ENCODE results near the gene ZNF837.
"Not testable (repeated sequence)": the region's sequence is repeated elsewhere in the genome, so short reads cannot be mapped to it uniquely, and the experiment has no call there.

ZNF837 gene

DNA sequence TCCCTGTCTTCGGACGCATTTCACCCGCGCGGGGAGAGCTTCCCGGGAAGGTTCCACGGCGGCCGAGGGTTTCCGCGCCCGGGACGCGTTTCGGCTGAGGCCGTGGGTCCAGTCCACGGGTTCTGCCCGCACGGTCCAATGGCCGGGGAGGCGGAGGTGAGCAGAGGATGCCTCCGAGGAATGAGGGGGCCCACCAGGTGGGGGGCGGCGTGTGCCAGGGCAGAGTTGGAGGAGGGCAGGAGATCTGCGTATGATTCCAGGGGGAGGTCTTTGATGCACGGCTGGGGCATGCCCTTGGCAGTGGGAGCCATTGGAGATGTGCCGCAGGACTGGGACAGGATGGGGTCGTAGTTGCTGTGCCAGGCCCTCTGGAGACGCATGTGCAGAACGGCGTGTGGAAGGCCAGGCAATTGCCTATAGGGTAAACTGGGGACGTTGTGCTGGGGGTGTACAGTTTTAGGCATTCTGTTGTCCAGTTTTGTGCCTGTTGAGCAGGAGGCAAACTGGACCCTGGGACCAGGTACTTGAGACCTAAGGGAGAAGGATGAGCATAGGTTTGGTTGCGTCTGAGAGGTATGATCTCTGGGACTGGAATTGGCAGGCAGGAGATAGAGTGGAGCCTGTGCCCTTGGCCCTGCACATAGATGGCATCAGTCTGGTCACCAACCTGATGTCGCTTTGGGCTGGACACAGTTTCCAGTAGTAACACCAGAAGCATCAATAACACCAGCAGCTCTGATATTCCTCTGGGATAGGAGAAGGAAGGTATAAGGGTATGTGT lies 28.4 kb upstream of the ZNF837 start:
- TF ChIP-seq, protein P1, sequence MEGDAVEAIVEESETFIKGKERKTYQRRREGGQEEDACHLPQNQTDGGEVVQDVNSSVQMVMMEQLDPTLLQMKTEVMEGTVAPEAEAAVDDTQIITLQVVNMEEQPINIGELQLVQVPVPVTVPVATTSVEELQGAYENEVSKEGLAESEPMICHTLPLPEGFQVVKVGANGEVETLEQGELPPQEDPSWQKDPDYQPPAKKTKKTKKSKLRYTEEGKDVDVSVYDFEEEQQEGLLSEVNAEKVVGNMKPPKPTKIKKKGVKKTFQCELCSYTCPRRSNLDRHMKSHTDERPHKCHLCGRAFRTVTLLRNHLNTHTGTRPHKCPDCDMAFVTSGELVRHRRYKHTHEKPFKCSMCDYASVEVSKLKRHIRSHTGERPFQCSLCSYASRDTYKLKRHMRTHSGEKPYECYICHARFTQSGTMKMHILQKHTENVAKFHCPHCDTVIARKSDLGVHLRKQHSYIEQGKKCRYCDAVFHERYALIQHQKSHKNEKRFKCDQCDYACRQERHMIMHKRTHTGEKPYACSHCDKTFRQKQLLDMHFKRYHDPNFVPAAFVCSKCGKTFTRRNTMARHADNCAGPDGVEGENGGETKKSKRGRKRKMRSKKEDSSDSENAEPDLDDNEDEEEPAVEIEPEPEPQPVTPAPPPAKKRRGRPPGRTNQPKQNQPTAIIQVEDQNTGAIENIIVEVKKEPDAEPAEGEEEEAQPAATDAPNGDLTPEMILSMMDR (IDR thresholded peaks at IDR 0.05; ENCODE audit: low read depth, low read length), result no peak
- TF ChIP-seq, protein P2, sequence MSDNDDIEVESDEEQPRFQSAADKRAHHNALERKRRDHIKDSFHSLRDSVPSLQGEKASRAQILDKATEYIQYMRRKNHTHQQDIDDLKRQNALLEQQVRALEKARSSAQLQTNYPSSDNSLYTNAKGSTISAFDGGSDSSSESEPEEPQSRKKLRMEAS (IDR thresholded peaks at IDR 0.05; ENCODE audit: low read depth, low read length), result peak; percentile 68
- TF ChIP-seq MYC (IDR thresholded peaks at IDR 0.05; ENCODE audit: low read depth, low read length), result peak; percentile 38; the same call in 1 of the 2 replicates
- TF ChIP-seq POLR2A (IDR thresholded peaks at IDR 0.05; ENCODE audit: extremely low read depth, insufficient read length), result no peak
- peak; percentile 66 for DNase-seq (ENCODE audit: low read depth)
- H3K4me3 ChIP-seq (ENCODE audit: low read depth, low read length), result peak overlapping the region; percentile 62

DNA sequence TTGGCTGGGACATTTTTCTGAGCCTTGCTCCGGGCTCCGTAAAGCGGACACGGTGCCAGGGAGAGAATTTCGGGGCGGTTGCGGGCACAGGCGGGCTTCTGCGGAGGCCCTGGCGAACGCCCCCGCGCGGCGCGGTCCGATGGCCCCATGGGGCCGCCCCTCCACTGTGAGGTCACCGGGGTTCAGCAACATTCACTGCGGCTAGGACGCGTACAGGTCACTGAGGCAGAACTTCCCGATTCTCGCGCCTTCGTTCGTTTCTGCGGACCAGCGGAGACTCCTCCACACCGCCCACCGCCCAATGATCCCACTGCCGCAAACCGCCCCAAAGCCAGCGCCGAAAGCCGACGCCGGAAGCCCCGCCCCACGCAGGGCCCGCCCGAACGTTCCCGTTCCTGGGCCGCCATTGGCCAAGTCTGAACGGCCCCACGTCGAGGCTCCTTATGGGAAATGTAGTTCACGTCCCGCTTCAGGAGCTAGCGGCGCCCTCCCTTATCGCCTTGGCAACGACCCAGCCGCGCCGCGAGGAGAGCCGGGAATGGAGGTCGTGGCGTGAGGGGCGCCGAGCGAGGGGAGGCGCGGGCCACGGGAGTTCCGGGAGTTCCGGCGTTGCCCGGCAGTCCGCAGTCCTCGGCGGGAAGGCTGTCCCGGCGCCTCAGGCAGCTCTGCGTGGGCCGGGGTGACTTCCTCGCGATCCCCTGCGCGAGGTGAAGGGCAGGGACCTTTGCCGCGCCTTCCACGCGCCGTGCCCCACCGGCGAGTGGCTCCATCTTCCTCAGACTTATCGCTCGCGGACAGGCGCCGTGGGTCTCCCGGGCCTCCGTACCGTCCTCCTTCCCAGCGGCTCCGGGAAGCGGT lies 27.6 kb upstream of the ZNF837 start, which contains the start of gene ZNF584:
TSS of gene ZNF584 (plus strand) at position 498 of the 858 bp plus-strand sequence. CDS start 499 bp downstream, outside the sequence.
- H3K4me3 ChIP-seq (ENCODE audit: low read depth, low read length), result peak within 1 kb of the TSS; percentile 69
- peak; percentile 98 for DNase-seq (ENCODE audit: low read depth)
- TF ChIP-seq, protein P1 (IDR thresholded peaks at IDR 0.05; ENCODE audit: low read depth, low read length), result no peak
- TF ChIP-seq MYC (IDR thresholded peaks at IDR 0.05; ENCODE audit: low read depth, low read length) (peak; percentile 43), POLR2A (IDR thresholded peaks at IDR 0.05; ENCODE audit: extremely low read depth, insufficient read length) (peak; percentile 69)
- TF ChIP-seq, protein P2 (IDR thresholded peaks at IDR 0.05; ENCODE audit: low read depth, low read length), result peak; percentile 38; the same call in 1 of the 2 replicates

DNA sequence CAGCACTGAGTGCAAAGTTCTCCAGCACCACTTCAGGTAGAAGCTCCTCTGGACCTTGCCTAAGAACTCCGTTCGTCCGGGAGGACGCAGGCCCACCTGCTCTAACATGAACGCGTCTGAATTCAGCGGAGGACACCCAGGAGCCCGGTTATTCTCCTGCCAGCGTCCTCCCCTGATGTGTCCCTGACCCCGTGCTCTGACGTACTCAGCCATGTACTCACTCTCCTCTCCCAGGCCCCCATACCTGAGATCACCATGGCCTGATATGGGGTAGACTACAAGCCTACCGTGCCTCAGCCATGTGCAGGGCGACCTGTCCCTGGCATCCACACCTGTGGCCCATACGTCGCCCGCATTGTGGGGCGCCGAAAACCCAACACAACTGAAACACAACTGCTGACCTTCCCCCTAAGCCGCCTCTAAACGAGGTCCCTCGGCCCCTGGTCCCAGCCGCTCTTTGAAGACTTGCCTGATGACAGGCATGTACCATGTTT lies 26.9 kb upstream of the ZNF837 start:
- no peak for DNase-seq (ENCODE audit: low read depth)
- TF ChIP-seq, protein P2 (IDR thresholded peaks at IDR 0.05; ENCODE audit: low read depth, low read length), result peak; percentile 11; the same call in 1 of the 2 replicates
- TF ChIP-seq MYC (IDR thresholded peaks at IDR 0.05; ENCODE audit: low read depth, low read length) (no peak), POLR2A (IDR thresholded peaks at IDR 0.05; ENCODE audit: extremely low read depth, insufficient read length) (no peak)
- TF ChIP-seq, protein P1 (IDR thresholded peaks at IDR 0.05; ENCODE audit: low read depth, low read length), result no peak
- H3K4me3 ChIP-seq (ENCODE audit: low read depth, low read length), result peak overlapping the region; percentile 69

DNA sequence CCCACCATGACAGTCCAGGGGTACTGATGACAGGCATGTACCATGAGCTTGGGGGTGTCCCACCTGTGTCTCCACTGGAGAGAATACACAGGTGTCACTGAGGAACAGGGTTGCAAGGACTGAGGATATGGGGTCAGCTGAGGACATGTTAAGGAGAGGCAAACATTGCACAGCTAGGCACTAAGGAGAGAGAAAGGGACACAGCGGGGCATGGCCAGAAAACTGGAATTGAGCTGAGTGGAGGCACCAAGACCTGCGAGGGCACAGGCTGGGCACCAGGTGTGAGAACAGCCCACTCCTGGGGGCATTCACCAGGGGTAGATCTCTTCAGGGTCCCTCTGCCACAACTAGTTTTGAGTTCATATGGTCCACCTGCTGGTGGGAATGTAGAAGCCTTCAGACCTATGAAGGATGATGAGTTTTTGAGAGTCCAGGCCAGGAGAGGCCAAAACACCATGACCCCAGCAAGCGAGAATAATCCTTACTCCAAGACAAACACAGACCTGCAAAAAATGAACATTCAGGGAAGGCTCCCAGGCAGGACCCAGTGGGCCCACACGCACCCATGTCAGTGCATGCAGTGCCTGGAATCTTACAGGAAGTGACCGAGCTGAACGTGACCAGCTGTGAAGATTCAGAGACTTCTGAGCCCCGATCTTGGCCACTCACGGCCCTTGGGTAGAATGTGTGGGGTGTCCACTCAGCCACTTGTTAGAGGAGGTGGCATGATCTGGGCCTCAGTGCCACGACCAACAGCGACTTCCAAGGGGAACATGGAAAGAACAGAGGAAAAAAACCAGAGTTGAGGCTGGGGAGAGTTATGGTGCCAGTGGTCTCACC lies 26.2 kb upstream of the ZNF837 start:
- TF ChIP-seq, protein P1 (IDR thresholded peaks at IDR 0.05; ENCODE audit: low read depth, low read length), result peak; percentile 23
- TF ChIP-seq POLR2A (IDR thresholded peaks at IDR 0.05; ENCODE audit: extremely low read depth, insufficient read length), result no peak
- TF ChIP-seq, protein P2 (IDR thresholded peaks at IDR 0.05; ENCODE audit: low read depth, low read length), result no peak
- TF ChIP-seq MYC (IDR thresholded peaks at IDR 0.05; ENCODE audit: low read depth, low read length), result no peak
- H3K4me3 ChIP-seq (ENCODE audit: low read depth, low read length), result peak overlapping the region; percentile 69
- DNase-seq (ENCODE audit: low read depth), result peak; percentile 47

DNA sequence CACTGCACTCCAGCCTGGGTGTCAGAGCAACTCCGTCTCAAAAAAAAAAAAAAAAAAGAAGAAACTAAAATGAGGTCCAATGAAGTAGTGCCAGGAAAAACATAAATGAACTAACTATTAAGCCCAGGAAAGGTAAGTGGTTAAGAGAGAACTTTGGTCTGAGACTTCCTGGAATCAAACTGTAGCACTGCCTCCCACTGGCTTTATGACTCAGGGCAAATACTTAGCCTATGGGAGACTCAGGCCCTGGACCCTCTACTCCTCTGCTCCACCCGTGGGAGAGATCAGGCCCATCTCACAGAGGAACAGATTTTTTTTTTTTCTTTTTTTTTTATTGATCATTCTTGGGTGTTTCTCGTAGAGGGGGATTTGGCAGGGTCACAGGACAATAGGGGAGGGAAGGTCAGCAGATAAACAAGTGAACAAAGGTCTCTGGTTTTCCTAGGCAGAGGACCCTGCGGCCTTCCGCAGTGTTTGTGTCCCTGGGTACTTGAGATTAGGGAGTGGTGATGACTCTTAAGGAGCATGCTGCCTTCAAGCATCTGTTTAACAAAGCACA lies 23.2 kb upstream of the ZNF837 start:
- DNase-seq (ENCODE audit: low read depth), result peak; percentile 45
- H3K4me3 ChIP-seq (ENCODE audit: low read depth, low read length), result not testable (repeated sequence)
